GM12892 (cell line): Measurements from ENCODE around the gene SP4.

Experiments
- POLR2A ChIP-seq: IDR thresholded peaks from 2 replicates; pipeline ENCODE4 v1.6.1; 2011; ENCODE audit warnings: low read depth, low read length, control low read depth
- POLR2AphosphoS5 ChIP-seq: IDR thresholded peaks from 2 replicates; pipeline ENCODE4 v1.6.1; 2011; ENCODE audit warnings: low read depth, low read length, control low read depth
- TAF1 ChIP-seq: IDR thresholded peaks from 2 replicates; pipeline ENCODE4 v1.6.1; 2011; ENCODE audit warnings: low read depth, mild to moderate bottlenecking, control low read depth, low read length, borderline replicate concordance

DNA sequence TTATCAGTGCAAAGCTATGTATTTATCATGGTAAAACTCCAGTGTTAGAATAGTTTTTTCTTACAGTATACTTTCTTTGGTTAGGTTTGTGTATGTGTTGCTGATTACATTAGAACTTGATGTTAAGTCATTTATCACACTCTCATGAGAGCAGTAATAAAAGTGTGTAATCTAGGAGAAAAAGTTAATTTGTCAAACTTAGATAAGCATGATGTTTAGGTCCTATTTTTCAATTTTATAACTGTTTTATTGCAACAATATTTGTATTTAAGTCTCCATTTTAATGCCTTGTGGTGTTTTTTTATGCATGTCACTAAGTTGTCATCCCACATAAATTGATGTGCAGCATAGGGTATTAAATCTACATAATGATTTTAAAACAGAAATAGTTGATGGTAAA lies 86.2 kb downstream of the SP4 start:
- TF ChIP-seq POLR2A (no peak), TAF1 (no peak), POLR2AphosphoS5 (no peak)
